SK-N-SH treated with all-trans-retinoic acid at 6 μM for 48 hours (cell line): ENCODE data around the gene FAM117A.

Source experiments
- ATAC-seq: fragments of 200-7000 bp; cut with Tn5 transposase; 3 replicates; pipeline ENCODE4 v1.9.1; 2020; ENCODE audit warnings: mild to moderate bottlenecking, moderate library complexity
- BACH2 ChIP-seq: fragments of 250-450 bp; sonication (Bioruptor Pico); IDR thresholded peaks from 2 replicates; pipeline ENCODE4 v1.9.0; 2021; ENCODE audit warnings: mild to moderate bottlenecking, borderline replicate concordance
- CSDC2 ChIP-seq: fragments of 250-450 bp; sonication (Bioruptor Pico); IDR thresholded peaks from 2 replicates; pipeline ENCODE4 v1.5.0; 2020; ENCODE audit warnings: mild to moderate bottlenecking, moderate library complexity
- GLIS3 ChIP-seq: fragments of 250-450 bp; sonication (Bioruptor Pico); IDR thresholded peaks from 2 replicates; pipeline ENCODE4 v1.5.0; 2020; ENCODE audit warnings: mild to moderate bottlenecking, moderate library complexity
- ISL1 ChIP-seq: fragments of 250-450 bp; sonication (Bioruptor Pico); IDR thresholded peaks from 2 replicates; pipeline ENCODE4 v2.1.2; 2022; ENCODE audit warnings: mild to moderate bottlenecking, moderate library complexity
- OSR1 ChIP-seq: fragments of 250-450 bp; sonication (Bioruptor Pico); IDR thresholded peaks from 2 replicates; pipeline ENCODE4 v1.8.0; 2022; ENCODE audit warnings: moderate library complexity, mild to moderate bottlenecking, inconsistent platforms
- POU6F1 ChIP-seq: fragments of 250-450 bp; sonication (Bioruptor Pico); IDR thresholded peaks from 2 replicates; pipeline ENCODE4 v1.8.0; 2021; ENCODE audit warnings: low read depth, mild to moderate bottlenecking, moderate library complexity, borderline replicate concordance
- PPARA ChIP-seq: fragments of 250-450 bp; sonication (Bioruptor Pico); IDR thresholded peaks from 2 replicates; pipeline ENCODE4 v1.5.0; 2020; ENCODE audit warnings: mild to moderate bottlenecking, borderline replicate concordance
- RARB ChIP-seq: fragments of 250-450 bp; sonication (Bioruptor Pico); IDR thresholded peaks from 2 replicates; pipeline ENCODE4 v1.8.0; 2021; ENCODE audit warnings: mild to moderate bottlenecking, moderate library complexity
- SNAI2 ChIP-seq: fragments of 250-450 bp; sonication (Bioruptor Pico); IDR thresholded peaks from 2 replicates; pipeline ENCODE4 v1.5.0; 2020; ENCODE audit warnings: mild to moderate bottlenecking, moderate library complexity
- TCF4 ChIP-seq: fragments of 250-450 bp; sonication (Bioruptor Pico); IDR thresholded peaks from 2 replicates; pipeline ENCODE4 v1.8.0; 2021; ENCODE audit warnings: mild to moderate bottlenecking, moderate library complexity, borderline replicate concordance
- TOX ChIP-seq: fragments of 250-450 bp; sonication (Bioruptor Pico); IDR thresholded peaks from 2 replicates; pipeline ENCODE4 v1.8.0; 2021; ENCODE audit warnings: mild to moderate bottlenecking, moderate library complexity, borderline replicate concordance
- ZC3H10 ChIP-seq: fragments of 250-450 bp; sonication (Bioruptor Pico); IDR thresholded peaks from 2 replicates; pipeline ENCODE4 v1.5.1; 2021; ENCODE audit warnings: mild to moderate bottlenecking, moderate library complexity
- ZNF565 ChIP-seq: fragments of 450-650 bp; formaldehyde crosslinking; conservative IDR thresholded peaks from 2 replicates; pipeline ENCODE4 v1.5.0; 2020; ENCODE audit warnings: low read depth, mild to moderate bottlenecking, moderate library complexity
- ZNF70 ChIP-seq: fragments of 450-650 bp; formaldehyde crosslinking; IDR thresholded peaks from 2 replicates; pipeline ENCODE4 v1.5.0; 2020; ENCODE audit warnings: mild to moderate bottlenecking, moderate library complexity
- ZNF8 ChIP-seq: fragments of 450-650 bp; formaldehyde crosslinking; IDR thresholded peaks from 2 replicates; pipeline ENCODE4 v1.5.0; 2020; ENCODE audit warnings: mild to moderate bottlenecking, moderate library complexity
- TF ChIP-seq, protein P1 (sequence below): fragments of 250-450 bp; sonication (Bioruptor Pico); IDR thresholded peaks from 2 replicates; pipeline ENCODE4 v1.8.0; 2020; ENCODE audit warnings: mild to moderate bottlenecking, moderate library complexity, borderline replicate concordance
- TF ChIP-seq, protein P2 (sequence below): fragments of 250-450 bp; sonication (Bioruptor Pico); IDR thresholded peaks from 2 replicates; pipeline ENCODE4 v1.5.1; 2020; ENCODE audit warnings: low read depth, mild to moderate bottlenecking, moderate library complexity
- TF ChIP-seq, protein P3 (sequence below): fragments of 250-450 bp; sonication (Bioruptor Pico); IDR thresholded peaks from 2 replicates; pipeline ENCODE4 v1.5.1; 2021; ENCODE audit warnings: mild to moderate bottlenecking, moderate library complexity

FAM117A gene

DNA sequence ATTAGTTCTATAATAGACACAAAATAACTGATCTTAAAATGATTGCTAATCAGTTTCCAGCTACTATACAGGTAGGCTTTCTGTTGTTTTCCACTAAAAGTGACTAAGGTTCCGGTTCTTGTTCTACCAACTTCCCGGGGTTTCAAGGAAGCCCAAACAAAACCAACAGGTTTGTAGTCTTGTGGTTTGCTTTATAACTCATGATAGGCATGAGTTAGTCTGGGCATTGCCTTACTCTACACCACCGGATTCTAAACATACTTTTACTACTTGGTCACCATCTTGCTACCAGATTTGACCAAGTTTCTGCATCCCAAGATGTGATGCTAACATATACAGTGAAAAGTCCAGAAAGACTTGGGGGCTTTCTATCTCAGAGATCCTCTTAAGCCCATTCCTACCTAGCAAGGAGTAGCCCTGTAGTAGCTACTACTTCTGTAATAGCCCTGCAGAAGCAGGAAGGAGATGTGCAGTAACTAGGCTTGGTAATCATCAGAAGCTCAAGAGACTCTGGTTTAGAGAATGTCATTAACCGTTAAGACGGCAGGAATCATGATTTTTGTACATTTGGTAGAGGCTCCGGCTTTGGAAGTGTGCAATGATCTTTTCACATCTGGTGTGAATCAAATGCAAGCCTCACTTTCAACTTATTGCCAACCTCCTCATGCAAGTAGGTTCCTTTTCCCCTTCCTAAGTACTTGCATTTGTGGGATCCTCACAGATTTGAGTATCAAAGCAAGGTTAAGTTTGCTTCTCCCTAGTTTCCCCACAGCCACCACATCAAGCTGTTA lies 1.6 kb downstream of the FAM117A start:
- TF ChIP-seq TCF4 (CRISPR knock-in tag) (no peak), BACH2 (CRISPR knock-in tag) (no peak), POU6F1 (CRISPR knock-in tag) (no peak), OSR1 (CRISPR knock-in tag) (no peak), ZNF8 (no peak), RARB (no peak), ZNF565 (CRISPR knock-in tag) (no peak), ISL1 (CRISPR knock-in tag) (no peak), TOX (CRISPR knock-in tag) (no peak), CSDC2 (CRISPR knock-in tag) (no peak), GLIS3 (CRISPR knock-in tag) (no peak), ZNF70 (CRISPR knock-in tag) (no peak), ZC3H10 (no peak)
- TF ChIP-seq, protein P1, sequence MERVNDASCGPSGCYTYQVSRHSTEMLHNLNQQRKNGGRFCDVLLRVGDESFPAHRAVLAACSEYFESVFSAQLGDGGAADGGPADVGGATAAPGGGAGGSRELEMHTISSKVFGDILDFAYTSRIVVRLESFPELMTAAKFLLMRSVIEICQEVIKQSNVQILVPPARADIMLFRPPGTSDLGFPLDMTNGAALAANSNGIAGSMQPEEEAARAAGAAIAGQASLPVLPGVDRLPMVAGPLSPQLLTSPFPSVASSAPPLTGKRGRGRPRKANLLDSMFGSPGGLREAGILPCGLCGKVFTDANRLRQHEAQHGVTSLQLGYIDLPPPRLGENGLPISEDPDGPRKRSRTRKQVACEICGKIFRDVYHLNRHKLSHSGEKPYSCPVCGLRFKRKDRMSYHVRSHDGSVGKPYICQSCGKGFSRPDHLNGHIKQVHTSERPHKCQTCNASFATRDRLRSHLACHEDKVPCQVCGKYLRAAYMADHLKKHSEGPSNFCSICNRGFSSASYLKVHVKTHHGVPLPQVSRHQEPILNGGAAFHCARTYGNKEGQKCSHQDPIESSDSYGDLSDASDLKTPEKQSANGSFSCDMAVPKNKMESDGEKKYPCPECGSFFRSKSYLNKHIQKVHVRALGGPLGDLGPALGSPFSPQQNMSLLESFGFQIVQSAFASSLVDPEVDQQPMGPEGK = no peak
- TF ChIP-seq, protein P2, sequence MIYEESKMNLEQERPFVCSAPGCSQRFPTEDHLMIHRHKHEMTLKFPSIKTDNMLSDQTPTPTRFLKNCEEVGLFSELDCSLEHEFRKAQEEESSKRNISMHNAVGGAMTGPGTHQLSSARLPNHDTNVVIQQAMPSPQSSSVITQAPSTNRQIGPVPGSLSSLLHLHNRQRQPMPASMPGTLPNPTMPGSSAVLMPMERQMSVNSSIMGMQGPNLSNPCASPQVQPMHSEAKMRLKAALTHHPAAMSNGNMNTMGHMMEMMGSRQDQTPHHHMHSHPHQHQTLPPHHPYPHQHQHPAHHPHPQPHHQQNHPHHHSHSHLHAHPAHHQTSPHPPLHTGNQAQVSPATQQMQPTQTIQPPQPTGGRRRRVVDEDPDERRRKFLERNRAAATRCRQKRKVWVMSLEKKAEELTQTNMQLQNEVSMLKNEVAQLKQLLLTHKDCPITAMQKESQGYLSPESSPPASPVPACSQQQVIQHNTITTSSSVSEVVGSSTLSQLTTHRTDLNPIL (CRISPR knock-in tag) = no peak
- TF ChIP-seq, protein P3, sequence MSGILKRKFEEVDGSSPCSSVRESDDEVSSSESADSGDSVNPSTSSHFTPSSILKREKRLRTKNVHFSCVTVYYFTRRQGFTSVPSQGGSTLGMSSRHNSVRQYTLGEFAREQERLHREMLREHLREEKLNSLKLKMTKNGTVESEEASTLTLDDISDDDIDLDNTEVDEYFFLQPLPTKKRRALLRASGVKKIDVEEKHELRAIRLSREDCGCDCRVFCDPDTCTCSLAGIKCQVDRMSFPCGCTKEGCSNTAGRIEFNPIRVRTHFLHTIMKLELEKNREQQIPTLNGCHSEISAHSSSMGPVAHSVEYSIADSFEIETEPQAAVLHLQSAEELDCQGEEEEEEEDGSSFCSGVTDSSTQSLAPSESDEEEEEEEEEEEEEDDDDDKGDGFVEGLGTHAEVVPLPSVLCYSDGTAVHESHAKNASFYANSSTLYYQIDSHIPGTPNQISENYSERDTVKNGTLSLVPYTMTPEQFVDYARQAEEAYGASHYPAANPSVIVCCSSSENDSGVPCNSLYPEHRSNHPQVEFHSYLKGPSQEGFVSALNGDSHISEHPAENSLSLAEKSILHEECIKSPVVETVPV (CRISPR knock-in tag) = no peak
- no peak for ATAC-seq

GRCh38 chr17:49760932-49761558 lies 2.9 kb downstream of the FAM117A start:
- TF ChIP-seq ISL1 (CRISPR knock-in tag) (no peak), OSR1 (CRISPR knock-in tag) (no peak), RARB (no peak), ZNF8 (no peak), BACH2 (CRISPR knock-in tag) (no peak), PPARA (CRISPR knock-in tag) (no peak), ZNF70 (CRISPR knock-in tag) (no peak), TOX (CRISPR knock-in tag) (no peak), SNAI2 (CRISPR knock-in tag) (no peak), TCF4 (CRISPR knock-in tag) (no peak)
- TF ChIP-seq, protein P1 = no peak
- TF ChIP-seq, protein P3 (CRISPR knock-in tag) = no peak
- TF ChIP-seq, protein P2 (CRISPR knock-in tag) = no peak

More at GRCh38 chr17:49760932-49761558, 2.9 kb downstream of the FAM117A start:
- no peak for ATAC-seq
